Activated T-helper 17 cell treated with anti-CD3 and anti-CD28 coated beads, Interleukin-2, amount 50 U/mL, for 72 hours (primary cell): ENCODE data around the gene ZNRF2. TPM values are rescaled to one million over a fixed set of nuclear protein-coding genes. Genes with fewer than 3 reads are reported as not detected.
"Not testable (repeated sequence)": the region's sequence is repeated elsewhere in the genome, so short reads cannot be mapped to it uniquely, and the experiment has no call there.

Experiments
- ATAC-seq: fragments of 150-1000 bp; cut with Tn5 transposase; replicated peaks from 2 replicates; pipeline ENCODE4 v1.10.0; 2021; ENCODE audit warnings: mild to moderate bottlenecking, moderate library complexity
- H3K27ac Mint-ChIP-seq: one replicate; pipeline ENCODE4 v1.8.0; 2022; ENCODE audit warnings: mixed read lengths
- H3K27me3 Mint-ChIP-seq: one replicate; pipeline ENCODE4 v1.8.0; 2022; ENCODE audit warnings: mixed read lengths
- H3K36me3 Mint-ChIP-seq: one replicate; pipeline ENCODE4 v1.8.0; 2022; ENCODE audit warnings: low read depth, mild to moderate bottlenecking, mixed read lengths
- H3K4me1 Mint-ChIP-seq: one replicate; pipeline ENCODE4 v1.8.0; 2022; ENCODE audit warnings: mixed read lengths
- H3K4me3 Mint-ChIP-seq: one replicate; pipeline ENCODE4 v1.8.0; 2022; ENCODE audit warnings: mild to moderate bottlenecking, mixed read lengths
- H3K9me3 Mint-ChIP-seq: one replicate; pipeline ENCODE4 v1.8.0; 2022; ENCODE audit warnings: mixed read lengths
- total RNA-seq, 2 donors: library from RNA; stranded (reverse); gene quantifications; one replicate each; pipeline ENCODE4 v1.2.3, GENCODE V29; 2022

Gene ZNRF2
- total RNA-seq, 2 donors from 2014 or later = 6.7 to 9.8 TPM

- H3K4me3 Mint-ChIP-seq = no peak overlapping the region
Observed at GRCh38 chr7:30359957-30360356, 75.6 kb downstream of the ZNRF2 start.

GRCh38 chr7:30363778-30364563 is 79.6 kb downstream of the ZNRF2 start:
- H3K36me3 Mint-ChIP-seq = peaks cover 9% of the 10 kb centered on the region
- H3K4me1 Mint-ChIP-seq = peaks cover 4% of the 10 kb centered on the region
- H3K27me3 Mint-ChIP-seq = no peaks in the 10 kb centered on the region
- no peak for ATAC-seq
- no peaks in the 10 kb centered on the region for H3K9me3 Mint-ChIP-seq
- H3K4me3 Mint-ChIP-seq = no peak overlapping the region
- no peak overlapping the region for H3K27ac Mint-ChIP-seq

More at GRCh38 chr7:30359957-30360356, 75.6 kb downstream of the ZNRF2 start:
- no peak for ATAC-seq
- Mint-ChIP-seq H3K27me3 (no peaks in the 10 kb centered on the region), H3K9me3 (no peaks in the 10 kb centered on the region), H3K27ac (no peak overlapping the region), H3K36me3 (peaks cover 23% of the 10 kb centered on the region), H3K4me1 (peaks cover 4% of the 10 kb centered on the region)

GRCh38 chr7:30364773-30365172 is 80.4 kb downstream of the ZNRF2 start:
- Mint-ChIP-seq H3K4me3 (no peak overlapping the region), H3K27me3 (no peaks in the 10 kb centered on the region), H3K27ac (no peak overlapping the region), H3K36me3 (peaks cover 9% of the 10 kb centered on the region), H3K4me1 (peaks cover 4% of the 10 kb centered on the region), H3K9me3 (no peaks in the 10 kb centered on the region)
- ATAC-seq = no peak

- Mint-ChIP-seq H3K4me1 (peaks cover 4% of the 10 kb centered on the region), H3K9me3 (no peaks in the 10 kb centered on the region), H3K4me3 (no peak overlapping the region), H3K27ac (no peak overlapping the region), H3K36me3 (peaks cover 9% of the 10 kb centered on the region), H3K27me3 (no peaks in the 10 kb centered on the region)
- ATAC-seq = no peak
Observed at GRCh38 chr7:30365621-30366020, 81.2 kb downstream of the ZNRF2 start.

GRCh38 chr7:30366606-30367005 is 82.2 kb downstream of the ZNRF2 start:
- Mint-ChIP-seq H3K4me3 (no peak overlapping the region), H3K9me3 (no peaks in the 10 kb centered on the region), H3K36me3 (peaks cover 9% of the 10 kb centered on the region), H3K27ac (no peak overlapping the region), H3K27me3 (no peaks in the 10 kb centered on the region), H3K4me1 (no peaks in the 10 kb centered on the region)
- no peak for ATAC-seq

GRCh38 chr7:30367561-30367960 is 83.2 kb downstream of the ZNRF2 start:
- H3K36me3 Mint-ChIP-seq = peaks cover 9% of the 10 kb centered on the region
- H3K9me3 Mint-ChIP-seq = no peaks in the 10 kb centered on the region
- no peak overlapping the region for H3K4me3 Mint-ChIP-seq
- no peak overlapping the region for H3K27ac Mint-ChIP-seq
- no peaks in the 10 kb centered on the region for H3K4me1 Mint-ChIP-seq
- no peaks in the 10 kb centered on the region for H3K27me3 Mint-ChIP-seq
- ATAC-seq = no peak

GRCh38 chr7:30369879-30370278 is 85.5 kb downstream of the ZNRF2 start:
- peaks cover 9% of the 10 kb centered on the region for H3K36me3 Mint-ChIP-seq
- no peak overlapping the region for H3K4me3 Mint-ChIP-seq
- H3K27me3 Mint-ChIP-seq = no peaks in the 10 kb centered on the region
- H3K27ac Mint-ChIP-seq = no peak overlapping the region
- no peak for ATAC-seq
- no peaks in the 10 kb centered on the region for H3K4me1 Mint-ChIP-seq
- no peaks in the 10 kb centered on the region for H3K9me3 Mint-ChIP-seq

- no peak overlapping the region for H3K4me3 Mint-ChIP-seq
- no peak overlapping the region for H3K27ac Mint-ChIP-seq
- no peak for ATAC-seq
- no peaks in the 10 kb centered on the region for H3K27me3 Mint-ChIP-seq
- H3K4me1 Mint-ChIP-seq = no peaks in the 10 kb centered on the region
- H3K36me3 Mint-ChIP-seq = no peaks in the 10 kb centered on the region
- no peaks in the 10 kb centered on the region for H3K9me3 Mint-ChIP-seq
Observed at GRCh38 chr7:30371321-30371720, 86.9 kb downstream of the ZNRF2 start.

GRCh38 chr7:30378275-30378674 is 93.9 kb downstream of the ZNRF2 start:
- H3K36me3 Mint-ChIP-seq = no peaks in the 10 kb centered on the region
- no peak for ATAC-seq
- H3K27me3 Mint-ChIP-seq = no peaks in the 10 kb centered on the region
- no peak overlapping the region for H3K27ac Mint-ChIP-seq
- H3K4me3 Mint-ChIP-seq = no peak overlapping the region
- H3K9me3 Mint-ChIP-seq = no peaks in the 10 kb centered on the region
- H3K4me1 Mint-ChIP-seq = no peaks in the 10 kb centered on the region

GRCh38 chr7:30379131-30379530 is 94.7 kb downstream of the ZNRF2 start:
- Mint-ChIP-seq H3K36me3 (no peaks in the 10 kb centered on the region), H3K9me3 (no peaks in the 10 kb centered on the region), H3K27ac (no peak overlapping the region), H3K4me1 (no peaks in the 10 kb centered on the region), H3K27me3 (no peaks in the 10 kb centered on the region), H3K4me3 (no peak overlapping the region)
- no peak for ATAC-seq

GRCh38 chr7:30379741-30380140 is 95.3 kb downstream of the ZNRF2 start:
- ATAC-seq = no peak
- Mint-ChIP-seq H3K9me3 (no peaks in the 10 kb centered on the region), H3K27me3 (no peaks in the 10 kb centered on the region), H3K4me1 (no peaks in the 10 kb centered on the region), H3K36me3 (no peaks in the 10 kb centered on the region), H3K4me3 (no peak overlapping the region), H3K27ac (no peak overlapping the region)

- ATAC-seq = no peak
- Mint-ChIP-seq H3K27ac (no peak overlapping the region), H3K9me3 (no peaks in the 10 kb centered on the region), H3K4me1 (no peaks in the 10 kb centered on the region), H3K27me3 (no peaks in the 10 kb centered on the region), H3K36me3 (no peaks in the 10 kb centered on the region), H3K4me3 (no peak overlapping the region)
Observed at GRCh38 chr7:30380294-30380693, 95.9 kb downstream of the ZNRF2 start.

- H3K4me1 Mint-ChIP-seq, H3K9me3 Mint-ChIP-seq, H3K4me3 Mint-ChIP-seq, H3K36me3 Mint-ChIP-seq, H3K27me3 Mint-ChIP-seq, H3K27ac Mint-ChIP-seq, ATAC-seq: not testable (repeated sequence)
Observed at GRCh38 chr7:30380824-30381223, 96.4 kb downstream of the ZNRF2 start.

- no peak overlapping the region for H3K4me3 Mint-ChIP-seq
- no peak for ATAC-seq
- no peak overlapping the region for H3K27ac Mint-ChIP-seq
- no peaks in the 10 kb centered on the region for H3K27me3 Mint-ChIP-seq
- H3K4me1 Mint-ChIP-seq = no peaks in the 10 kb centered on the region
- no peaks in the 10 kb centered on the region for H3K9me3 Mint-ChIP-seq
- no peaks in the 10 kb centered on the region for H3K36me3 Mint-ChIP-seq
Observed at GRCh38 chr7:30382607-30383006, 98.2 kb downstream of the ZNRF2 start.

- H3K4me3 Mint-ChIP-seq = no peak overlapping the region
- no peak for ATAC-seq
- H3K9me3 Mint-ChIP-seq = no peaks in the 10 kb centered on the region
- H3K27ac Mint-ChIP-seq = no peak overlapping the region
- no peaks in the 10 kb centered on the region for H3K4me1 Mint-ChIP-seq
- no peaks in the 10 kb centered on the region for H3K36me3 Mint-ChIP-seq
- H3K27me3 Mint-ChIP-seq = no peaks in the 10 kb centered on the region
Observed at GRCh38 chr7:30389791-30390190, 105.4 kb downstream of the ZNRF2 start.
